Stimulated activated CD8-positive, alpha-beta memory T cell treated with anti-CD3 and anti-CD28 coated beads, Interleukin-15, amount 100 ng/mL, for 48 hours (primary cell): ENCODE data around the gene AGAP1.
"Not testable (repeated sequence)": the region's sequence is repeated elsewhere in the genome, so short reads cannot be mapped to it uniquely, and the experiment has no call there.

Experiments
- DNase-seq, 2 donors: peaks; one replicate each; pipeline ENCODE4 v3.0.0-alpha.2; 2020; ENCODE audit warnings: low read depth in 2 of 2

Gene AGAP1

GRCh38 chr2:235591231-235591730 lies 97.4 kb downstream of the AGAP1 start:
- no peak for DNase-seq

- DNase-seq, result no peak
These were observed 98.1 kb downstream of the AGAP1 start for GRCh38 chr2:235591921-235592320.

GRCh38 chr2:235592430-235592829 lies 98.6 kb downstream of the AGAP1 start:
- DNase-seq, result no peak

GRCh38 chr2:235592836-235593235 lies 99.0 kb downstream of the AGAP1 start:
- no peak for DNase-seq

GRCh38 chr2:235594041-235594440 lies 100.2 kb downstream of the AGAP1 start:
- no peak for DNase-seq

GRCh38 chr2:235594964-235595363 lies 101.1 kb downstream of the AGAP1 start:
- DNase-seq, result no peak

GRCh38 chr2:235595422-235596010 lies 101.7 kb downstream of the AGAP1 start:
- DNase-seq, result peak in 1 of 2 donors; percentile 14

GRCh38 chr2:235596272-235596671 lies 102.4 kb downstream of the AGAP1 start:
- DNase-seq, result no peak

GRCh38 chr2:235597081-235597615 lies 103.3 kb downstream of the AGAP1 start:
- DNase-seq, result no peak

GRCh38 chr2:235598026-235598425 lies 104.2 kb downstream of the AGAP1 start:
- no peak for DNase-seq

- DNase-seq, result no peak
These were observed 105.0 kb downstream of the AGAP1 start for GRCh38 chr2:235598532-235599531.

- no peak for DNase-seq
These were observed 105.9 kb downstream of the AGAP1 start for GRCh38 chr2:235599596-235600338.

- DNase-seq, result no peak
These were observed 106.6 kb downstream of the AGAP1 start for GRCh38 chr2:235600406-235600805.

GRCh38 chr2:235600926-235601325 lies 107.1 kb downstream of the AGAP1 start:
- DNase-seq, result no peak

GRCh38 chr2:235601960-235602704 lies 108.3 kb downstream of the AGAP1 start:
- no peak for DNase-seq

GRCh38 chr2:235602971-235603370 lies 109.1 kb downstream of the AGAP1 start:
- DNase-seq, result not testable (repeated sequence)

- DNase-seq, result no peak
These were observed 109.8 kb downstream of the AGAP1 start for GRCh38 chr2:235603659-235604058.

- no peak for DNase-seq
These were observed 111.6 kb downstream of the AGAP1 start for GRCh38 chr2:235605312-235606003.

- no peak for DNase-seq
These were observed 112.3 kb downstream of the AGAP1 start for GRCh38 chr2:235606004-235606715.
